ENCODE measurements around the gene MIDN. TPM values are rescaled to one million over a fixed set of nuclear protein-coding genes. Genes with fewer than 3 reads are reported as not detected.

Gene MIDN
- total RNA-seq, 1 experiment from 2014 or later, result 118 TPM

DNA sequence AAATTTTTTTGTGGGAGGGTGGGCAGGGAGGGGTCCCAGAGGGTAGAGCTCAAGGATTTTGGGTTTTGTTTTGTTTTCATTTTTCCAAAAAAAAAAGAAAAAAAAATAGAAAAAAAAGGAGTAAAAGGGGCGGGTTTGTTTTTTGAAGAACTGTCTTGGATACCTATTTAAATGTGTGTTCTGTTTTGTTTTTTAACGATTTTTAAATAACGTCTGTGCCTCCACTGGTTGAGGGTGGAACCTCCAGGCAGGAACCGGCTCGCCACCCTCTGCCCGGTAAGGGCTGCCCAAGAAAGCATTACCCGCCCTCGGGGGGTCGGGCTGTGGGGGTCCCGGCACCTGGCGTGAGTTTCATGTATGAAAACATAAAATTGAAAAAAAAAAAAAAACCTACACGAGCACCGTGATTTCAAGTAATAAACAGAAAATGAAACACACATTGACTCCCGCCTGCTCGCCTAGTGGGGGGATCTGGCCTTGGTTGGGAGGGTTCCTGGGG, 10.4 kb downstream of the MIDN start:
- intact Hi-C loops (cut with micrococcal nuclease; ENCODE audit: unreplicated experiment), result no loop called here
- peak overlapping the region; percentile 14 to 20; a peak in 2 of 4 replicates for H3K4me3 ChIP-seq (ENCODE audit: low read depth in 2 of 2, low read length in 2 of 2)
- no TSS peak for BruUV-seq (replicated peaks)

DNA sequence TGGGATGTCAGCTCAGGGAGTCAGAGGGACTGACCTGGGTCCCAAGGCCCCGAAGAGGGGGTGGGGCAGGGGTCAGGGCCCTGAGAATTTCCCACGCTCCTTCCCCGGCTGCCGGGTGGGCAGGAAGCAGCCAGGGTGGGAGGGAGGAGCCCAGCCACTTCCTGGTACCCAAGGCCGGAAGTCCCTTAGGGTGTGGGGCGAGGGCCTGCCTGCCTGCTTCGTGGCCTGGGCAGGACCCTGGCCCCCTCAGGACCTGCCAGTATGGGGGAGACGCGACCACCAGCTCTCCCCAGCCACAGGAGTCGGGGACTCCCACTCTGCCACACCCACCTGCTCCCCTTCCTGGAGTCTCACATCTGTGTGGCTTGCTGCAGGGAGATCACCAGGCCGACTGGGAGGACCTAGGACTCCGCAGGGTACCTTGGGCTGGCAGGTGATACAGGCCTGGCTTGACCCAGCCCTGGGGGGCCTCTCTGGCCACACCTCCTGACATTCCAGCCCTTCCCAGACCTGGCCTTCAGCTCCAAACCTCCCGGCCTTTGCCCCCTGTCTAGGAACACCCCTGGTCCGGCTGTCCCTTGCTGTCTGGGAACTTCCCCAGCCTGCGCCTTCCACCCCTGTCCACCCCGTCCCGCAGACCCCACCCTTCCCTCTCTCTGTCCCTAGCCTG, 11.0 kb downstream of the MIDN start:
- H3K27ac ChIP-seq (ENCODE audit: low read length), result peak overlapping the region; percentile 89
- POLR2A ChIA-PET, result interaction anchor here (1.0 kb wide), 1 partner anchor 10 kb away, joined by 5 read pairs; the partner anchor contains the start of gene CIRBP
- no peaks in the 10 kb centered on the region; the same call in none of the 2 replicates for H3K36me3 ChIP-seq (ENCODE audit: control insufficient read depth, insufficient read depth, low read length)
- CTCF ChIA-PET, result no interaction called here
- H3K9me3 ChIP-seq (ENCODE audit: control insufficient read depth, insufficient read depth, low read depth, low read length), result no peaks in the 10 kb centered on the region
- no TSS peak for BruUV-seq (replicated peaks)
- intact Hi-C loops (cut with micrococcal nuclease; ENCODE audit: unreplicated experiment), result no loop called here
- peaks cover 71% of the 10 kb centered on the region for H3K4me1 ChIP-seq (ENCODE audit: control insufficient read depth, insufficient read depth, low read length)
- H3K4me3 ChIP-seq (ENCODE audit: low read depth in 2 of 2, low read length in 2 of 2), result peak overlapping the region in 1 of 2 experiments; percentile 20; a peak in 2 of 4 replicates
- TF ChIP-seq SIN3A (IDR thresholded peaks at IDR 0.05; ENCODE audit: borderline replicate concordance, insufficient read depth, low read depth, low read length) (peak; percentile 86; the same call in 1 of the 2 replicates), POLR2AphosphoS5 (IDR thresholded peaks at IDR 0.05; ENCODE audit: low read depth, low read length) (peak; percentile 98), TCF7L2 (IDR thresholded peaks at IDR 0.05; ENCODE audit: low read depth, low read length) (no peak)
- no peak for DNase-seq (ENCODE audit: low read depth, low spot score)
- peak; percentile 56 for ATAC-seq
- no peaks in the 10 kb centered on the region for H3K27me3 ChIP-seq (ENCODE audit: control insufficient read depth, insufficient read depth, low read length)
- in situ Hi-C loops (cut with HindIII; ENCODE audit: low pct_unique_long_range_greater_than_20kb, low sequenced_read_pairs), result no loop called here

More for the DNA sequence above, 10.4 kb downstream of the MIDN start:
- peaks cover 71% of the 10 kb centered on the region for H3K4me1 ChIP-seq (ENCODE audit: control insufficient read depth, insufficient read depth, low read length)
- ChIA-PET POLR2A (interaction anchor here (0.6 to 1.0 kb wide), 2 partner anchors 10 to 67 kb away, joined by 5 to 8 read pairs; partner anchors contain the start of gene CIRBP), CTCF (no interaction called here)
- ATAC-seq, result no peak
- in situ Hi-C loops (cut with HindIII; ENCODE audit: low pct_unique_long_range_greater_than_20kb, low sequenced_read_pairs), result no loop called here
- H3K9me3 ChIP-seq (ENCODE audit: control insufficient read depth, insufficient read depth, low read depth, low read length), result no peaks in the 10 kb centered on the region
- DNase-seq (ENCODE audit: low read depth, low spot score), result no peak
- H3K27me3 ChIP-seq (ENCODE audit: control insufficient read depth, insufficient read depth, low read length), result no peaks in the 10 kb centered on the region
- H3K36me3 ChIP-seq (ENCODE audit: control insufficient read depth, insufficient read depth, low read length), result no peaks in the 10 kb centered on the region; the same call in none of the 2 replicates
- H3K27ac ChIP-seq (ENCODE audit: low read length), result peak overlapping the region; percentile 89
- TF ChIP-seq, protein P1, sequence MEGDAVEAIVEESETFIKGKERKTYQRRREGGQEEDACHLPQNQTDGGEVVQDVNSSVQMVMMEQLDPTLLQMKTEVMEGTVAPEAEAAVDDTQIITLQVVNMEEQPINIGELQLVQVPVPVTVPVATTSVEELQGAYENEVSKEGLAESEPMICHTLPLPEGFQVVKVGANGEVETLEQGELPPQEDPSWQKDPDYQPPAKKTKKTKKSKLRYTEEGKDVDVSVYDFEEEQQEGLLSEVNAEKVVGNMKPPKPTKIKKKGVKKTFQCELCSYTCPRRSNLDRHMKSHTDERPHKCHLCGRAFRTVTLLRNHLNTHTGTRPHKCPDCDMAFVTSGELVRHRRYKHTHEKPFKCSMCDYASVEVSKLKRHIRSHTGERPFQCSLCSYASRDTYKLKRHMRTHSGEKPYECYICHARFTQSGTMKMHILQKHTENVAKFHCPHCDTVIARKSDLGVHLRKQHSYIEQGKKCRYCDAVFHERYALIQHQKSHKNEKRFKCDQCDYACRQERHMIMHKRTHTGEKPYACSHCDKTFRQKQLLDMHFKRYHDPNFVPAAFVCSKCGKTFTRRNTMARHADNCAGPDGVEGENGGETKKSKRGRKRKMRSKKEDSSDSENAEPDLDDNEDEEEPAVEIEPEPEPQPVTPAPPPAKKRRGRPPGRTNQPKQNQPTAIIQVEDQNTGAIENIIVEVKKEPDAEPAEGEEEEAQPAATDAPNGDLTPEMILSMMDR (IDR thresholded peaks at IDR 0.05), result no peak
- TF ChIP-seq TCF7L2 (IDR thresholded peaks at IDR 0.05; ENCODE audit: low read depth, low read length), result no peak
- no peak for TF ChIP-seq SIN3A (IDR thresholded peaks at IDR 0.05; ENCODE audit: borderline replicate concordance, insufficient read depth, low read depth, low read length)
- TF ChIP-seq POLR2AphosphoS5 (IDR thresholded peaks at IDR 0.05; ENCODE audit: low read depth, low read length), result no peak
- TF ChIP-seq, protein P2, sequence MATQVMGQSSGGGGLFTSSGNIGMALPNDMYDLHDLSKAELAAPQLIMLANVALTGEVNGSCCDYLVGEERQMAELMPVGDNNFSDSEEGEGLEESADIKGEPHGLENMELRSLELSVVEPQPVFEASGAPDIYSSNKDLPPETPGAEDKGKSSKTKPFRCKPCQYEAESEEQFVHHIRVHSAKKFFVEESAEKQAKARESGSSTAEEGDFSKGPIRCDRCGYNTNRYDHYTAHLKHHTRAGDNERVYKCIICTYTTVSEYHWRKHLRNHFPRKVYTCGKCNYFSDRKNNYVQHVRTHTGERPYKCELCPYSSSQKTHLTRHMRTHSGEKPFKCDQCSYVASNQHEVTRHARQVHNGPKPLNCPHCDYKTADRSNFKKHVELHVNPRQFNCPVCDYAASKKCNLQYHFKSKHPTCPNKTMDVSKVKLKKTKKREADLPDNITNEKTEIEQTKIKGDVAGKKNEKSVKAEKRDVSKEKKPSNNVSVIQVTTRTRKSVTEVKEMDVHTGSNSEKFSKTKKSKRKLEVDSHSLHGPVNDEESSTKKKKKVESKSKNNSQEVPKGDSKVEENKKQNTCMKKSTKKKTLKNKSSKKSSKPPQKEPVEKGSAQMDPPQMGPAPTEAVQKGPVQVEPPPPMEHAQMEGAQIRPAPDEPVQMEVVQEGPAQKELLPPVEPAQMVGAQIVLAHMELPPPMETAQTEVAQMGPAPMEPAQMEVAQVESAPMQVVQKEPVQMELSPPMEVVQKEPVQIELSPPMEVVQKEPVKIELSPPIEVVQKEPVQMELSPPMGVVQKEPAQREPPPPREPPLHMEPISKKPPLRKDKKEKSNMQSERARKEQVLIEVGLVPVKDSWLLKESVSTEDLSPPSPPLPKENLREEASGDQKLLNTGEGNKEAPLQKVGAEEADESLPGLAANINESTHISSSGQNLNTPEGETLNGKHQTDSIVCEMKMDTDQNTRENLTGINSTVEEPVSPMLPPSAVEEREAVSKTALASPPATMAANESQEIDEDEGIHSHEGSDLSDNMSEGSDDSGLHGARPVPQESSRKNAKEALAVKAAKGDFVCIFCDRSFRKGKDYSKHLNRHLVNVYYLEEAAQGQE (IDR thresholded peaks at IDR 0.05; ENCODE audit: insufficient read depth in 1 of 2, low read depth in 2 of 2, low read length in 1 of 2), result no peak

All from Panc1 (cell line).